ENCODE results near the gene PLA2G2E. TPM values are rescaled to one million over a fixed set of nuclear protein-coding genes. Genes with fewer than 3 reads are reported as not detected.

PLA2G2E gene
- total RNA-seq, 1 donor from 2014 or later, result not detected

- Histone ChIP-seq H3K4me2 (ENCODE audit: low read length) (no peak overlapping the region), H3K27ac (ENCODE audit: low read depth, low read length) (no peak overlapping the region)
- no peaks in the 10 kb centered on the region for H3K27me3 Mint-ChIP-seq (ENCODE audit: low read depth, unreplicated experiment)
Observed at GRCh38 chr1:19940486-19941205, 17.2 kb upstream of the PLA2G2E start.

GRCh38 chr1:19938472-19938871 lies 15.1 kb upstream of the PLA2G2E start:
- Histone ChIP-seq H3K4me1 (ENCODE audit: insufficient read depth, low read length) (no peaks in the 10 kb centered on the region), H3K4me2 (ENCODE audit: low read length) (no peak overlapping the region), H2AFZ (ENCODE audit: low read depth, low read length) (no peak overlapping the region), H3K9ac (ENCODE audit: low read length) (no peak overlapping the region), H4K20me1 (ENCODE audit: insufficient read depth, low read length) (no peaks in the 10 kb centered on the region), H3K9me3 (ENCODE audit: insufficient read depth, low read depth, low read length) (no peaks in the 10 kb centered on the region), H3K79me2 (ENCODE audit: insufficient read depth, low read length) (no peaks in the 10 kb centered on the region), H3K36me3 (ENCODE audit: insufficient read depth, low read length) (no peaks in the 10 kb centered on the region), H3K4me3 (ENCODE audit: insufficient read depth, low read depth, low read length) (no peak overlapping the region), H3K27me3 (ENCODE audit: insufficient read depth, low read length) (peaks cover 3% of the 10 kb centered on the region), H3K27ac (ENCODE audit: low read depth, low read length) (no peak overlapping the region)
- DNase-seq (ENCODE audit: low read depth) (no peak), FAIRE-seq (no peak)
- H3K27me3 Mint-ChIP-seq (ENCODE audit: low read depth, unreplicated experiment), result no peaks in the 10 kb centered on the region
- H3K9me3 Mint-ChIP-seq (ENCODE audit: unreplicated experiment), result peaks cover 6% of the 10 kb centered on the region
- H3K36me3 Mint-ChIP-seq (ENCODE audit: low read depth, unreplicated experiment), result no peaks in the 10 kb centered on the region
- H3K27ac Mint-ChIP-seq (ENCODE audit: unreplicated experiment), result no peak overlapping the region
- TF ChIP-seq EZH2 (IDR thresholded peaks at IDR 0.05; ENCODE audit: insufficient read depth, low read length) (no peak), CTCF (IDR thresholded peaks at IDR 0.05; ENCODE audit: insufficient read depth, low read depth, low read length) (no peak)
- H3K4me1 Mint-ChIP-seq (ENCODE audit: low read depth, unreplicated experiment), result no peaks in the 10 kb centered on the region
- no peak overlapping the region for H3K4me3 Mint-ChIP-seq (ENCODE audit: unreplicated experiment)

More at GRCh38 chr1:19940486-19941205, 17.2 kb upstream of the PLA2G2E start:
- Mint-ChIP-seq H3K27ac (ENCODE audit: unreplicated experiment) (no peak overlapping the region), H3K9me3 (ENCODE audit: unreplicated experiment) (peaks cover 9% of the 10 kb centered on the region), H3K4me3 (ENCODE audit: unreplicated experiment) (no peak overlapping the region), H3K4me1 (ENCODE audit: low read depth, unreplicated experiment) (no peaks in the 10 kb centered on the region), H3K36me3 (ENCODE audit: low read depth, unreplicated experiment) (no peaks in the 10 kb centered on the region)
- no peak overlapping the region for H3K4me3 ChIP-seq (ENCODE audit: insufficient read depth, low read depth, low read length)
- FAIRE-seq (no peak), DNase-seq (ENCODE audit: low read depth) (no peak)
- no peaks in the 10 kb centered on the region for H3K79me2 ChIP-seq (ENCODE audit: insufficient read depth, low read length)
- H2AFZ ChIP-seq (ENCODE audit: low read depth, low read length), result no peak overlapping the region
- no peaks in the 10 kb centered on the region for H3K4me1 ChIP-seq (ENCODE audit: insufficient read depth, low read length)
- no peaks in the 10 kb centered on the region for H4K20me1 ChIP-seq (ENCODE audit: insufficient read depth, low read length)
- peaks cover 3% of the 10 kb centered on the region for H3K27me3 ChIP-seq (ENCODE audit: insufficient read depth, low read length)
- no peaks in the 10 kb centered on the region for H3K36me3 ChIP-seq (ENCODE audit: insufficient read depth, low read length)
- no peaks in the 10 kb centered on the region for H3K9me3 ChIP-seq (ENCODE audit: insufficient read depth, low read depth, low read length)
- no peak for TF ChIP-seq CTCF (IDR thresholded peaks at IDR 0.05; ENCODE audit: insufficient read depth, low read depth, low read length)
- no peak for TF ChIP-seq EZH2 (IDR thresholded peaks at IDR 0.05; ENCODE audit: insufficient read depth, low read length)
- H3K9ac ChIP-seq (ENCODE audit: low read length), result no peak overlapping the region

GRCh38 chr1:19936061-19936750 lies 12.8 kb upstream of the PLA2G2E start:
- no peak overlapping the region for H3K4me2 ChIP-seq (ENCODE audit: low read length)
- H3K9me3 ChIP-seq (ENCODE audit: insufficient read depth, low read depth, low read length), result peaks cover 14% of the 10 kb centered on the region
- no peak overlapping the region for H3K4me3 ChIP-seq (ENCODE audit: insufficient read depth, low read depth, low read length)
- Mint-ChIP-seq H3K9me3 (ENCODE audit: unreplicated experiment) (peaks cover 23% of the 10 kb centered on the region), H3K4me3 (ENCODE audit: unreplicated experiment) (no peak overlapping the region), H3K27me3 (ENCODE audit: low read depth, unreplicated experiment) (no peaks in the 10 kb centered on the region), H3K4me1 (ENCODE audit: low read depth, unreplicated experiment) (no peaks in the 10 kb centered on the region), H3K36me3 (ENCODE audit: low read depth, unreplicated experiment) (peaks cover 3% of the 10 kb centered on the region), H3K27ac (ENCODE audit: unreplicated experiment) (no peak overlapping the region)
- H3K27me3 ChIP-seq (ENCODE audit: insufficient read depth, low read length), result no peaks in the 10 kb centered on the region
- FAIRE-seq (no peak), DNase-seq (ENCODE audit: low read depth) (no peak)
- no peak overlapping the region for H3K9ac ChIP-seq (ENCODE audit: low read length)
- no peak overlapping the region for H3K27ac ChIP-seq (ENCODE audit: low read depth, low read length)
- H4K20me1 ChIP-seq (ENCODE audit: insufficient read depth, low read length), result no peaks in the 10 kb centered on the region
- TF ChIP-seq EZH2 (IDR thresholded peaks at IDR 0.05; ENCODE audit: insufficient read depth, low read length) (no peak), CTCF (IDR thresholded peaks at IDR 0.05; ENCODE audit: insufficient read depth, low read depth, low read length) (no peak)
- no peaks in the 10 kb centered on the region for H3K4me1 ChIP-seq (ENCODE audit: insufficient read depth, low read length)
- no peaks in the 10 kb centered on the region for H3K36me3 ChIP-seq (ENCODE audit: insufficient read depth, low read length)
- H3K79me2 ChIP-seq (ENCODE audit: insufficient read depth, low read length), result no peaks in the 10 kb centered on the region
- no peak overlapping the region for H2AFZ ChIP-seq (ENCODE audit: low read depth, low read length)
